AG09309 (cell line): Measurements from ENCODE around the gene ATP1A2.
A peak's percentile ranks its signal among the peaks of the same experiment; 100 is the strongest.

ENCODE experiments used
- DNase-seq: peaks from one replicate; pipeline ENCODE4 v3.0.0-alpha.2; 2010; ENCODE audit warnings: low read depth
- H3K4me3 ChIP-seq: 2 replicates; pipeline ENCODE4 v1.5.1; 2011; ENCODE audit warnings: mild to moderate bottlenecking, low read depth, low read length, moderate library complexity; ENCODE audit not compliant: control insufficient read depth
- TF ChIP-seq, protein P1 (sequence below): IDR thresholded peaks from 2 replicates; pipeline ENCODE4 v1.5.1; 2011; ENCODE audit warnings: mild to moderate bottlenecking, low read depth, low read length, inconsistent platforms; ENCODE audit not compliant: insufficient read depth, control insufficient read depth; ENCODE audit errors: missing control alignments

ATP1A2 gene

DNA sequence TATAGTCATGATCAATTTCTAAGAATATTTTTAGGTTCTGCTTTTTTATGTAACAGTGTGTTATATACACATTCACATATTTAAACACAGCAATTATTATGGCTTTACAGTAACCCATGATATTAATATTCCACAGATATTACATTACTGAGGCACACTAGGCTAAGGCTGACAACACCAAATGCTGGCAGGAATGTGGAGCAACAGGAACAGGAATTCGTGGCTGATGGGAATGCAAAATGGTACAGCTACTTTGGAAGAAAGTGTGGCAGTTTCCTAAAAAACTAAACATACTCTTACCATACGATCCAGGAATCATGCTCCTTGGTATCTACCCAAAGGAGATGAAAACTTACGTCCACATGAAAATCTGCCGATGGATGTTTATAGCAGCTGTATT is 36.1 kb upstream of the ATP1A2 start:
- H3K4me3 ChIP-seq, result no peak overlapping the region
- TF ChIP-seq, protein P1, sequence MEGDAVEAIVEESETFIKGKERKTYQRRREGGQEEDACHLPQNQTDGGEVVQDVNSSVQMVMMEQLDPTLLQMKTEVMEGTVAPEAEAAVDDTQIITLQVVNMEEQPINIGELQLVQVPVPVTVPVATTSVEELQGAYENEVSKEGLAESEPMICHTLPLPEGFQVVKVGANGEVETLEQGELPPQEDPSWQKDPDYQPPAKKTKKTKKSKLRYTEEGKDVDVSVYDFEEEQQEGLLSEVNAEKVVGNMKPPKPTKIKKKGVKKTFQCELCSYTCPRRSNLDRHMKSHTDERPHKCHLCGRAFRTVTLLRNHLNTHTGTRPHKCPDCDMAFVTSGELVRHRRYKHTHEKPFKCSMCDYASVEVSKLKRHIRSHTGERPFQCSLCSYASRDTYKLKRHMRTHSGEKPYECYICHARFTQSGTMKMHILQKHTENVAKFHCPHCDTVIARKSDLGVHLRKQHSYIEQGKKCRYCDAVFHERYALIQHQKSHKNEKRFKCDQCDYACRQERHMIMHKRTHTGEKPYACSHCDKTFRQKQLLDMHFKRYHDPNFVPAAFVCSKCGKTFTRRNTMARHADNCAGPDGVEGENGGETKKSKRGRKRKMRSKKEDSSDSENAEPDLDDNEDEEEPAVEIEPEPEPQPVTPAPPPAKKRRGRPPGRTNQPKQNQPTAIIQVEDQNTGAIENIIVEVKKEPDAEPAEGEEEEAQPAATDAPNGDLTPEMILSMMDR, result no peak
- DNase-seq, result no peak

DNA sequence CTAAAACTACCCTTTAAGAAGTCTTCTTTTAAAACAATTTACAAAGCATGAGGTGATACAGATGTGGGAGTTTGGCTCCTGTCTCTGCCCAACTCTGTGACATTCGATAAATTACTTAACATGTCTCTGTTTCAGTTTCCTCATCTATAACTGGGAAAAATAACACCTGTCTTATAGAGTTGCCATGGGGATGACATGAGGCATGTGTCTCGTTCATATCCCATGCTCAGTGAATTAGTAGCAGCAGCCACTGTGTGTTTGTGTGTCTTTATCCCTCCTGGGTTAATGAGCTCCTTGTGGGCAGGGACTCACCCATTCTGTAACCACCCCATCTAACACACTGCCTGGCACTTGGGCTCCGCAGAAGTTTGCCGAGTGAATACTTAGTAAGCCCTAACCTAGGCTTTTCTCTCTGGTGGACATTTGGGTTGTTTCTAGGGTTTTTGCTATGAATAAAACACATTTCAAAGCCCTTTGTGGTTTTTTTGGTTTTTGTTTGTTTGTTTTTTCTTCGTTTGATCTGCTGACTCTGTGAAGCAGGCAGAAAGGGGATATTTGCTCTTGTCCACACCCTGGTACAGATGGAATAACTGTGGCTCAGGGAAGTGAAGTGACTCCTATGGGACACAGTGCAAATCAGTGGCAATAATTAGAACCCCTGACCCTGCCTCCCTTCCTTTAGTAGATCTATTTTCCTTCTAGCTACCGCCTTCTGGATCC is 35.0 kb upstream of the ATP1A2 start:
- no peak for DNase-seq
- H3K4me3 ChIP-seq, result no peak overlapping the region
- TF ChIP-seq, protein P1, result no peak

DNA sequence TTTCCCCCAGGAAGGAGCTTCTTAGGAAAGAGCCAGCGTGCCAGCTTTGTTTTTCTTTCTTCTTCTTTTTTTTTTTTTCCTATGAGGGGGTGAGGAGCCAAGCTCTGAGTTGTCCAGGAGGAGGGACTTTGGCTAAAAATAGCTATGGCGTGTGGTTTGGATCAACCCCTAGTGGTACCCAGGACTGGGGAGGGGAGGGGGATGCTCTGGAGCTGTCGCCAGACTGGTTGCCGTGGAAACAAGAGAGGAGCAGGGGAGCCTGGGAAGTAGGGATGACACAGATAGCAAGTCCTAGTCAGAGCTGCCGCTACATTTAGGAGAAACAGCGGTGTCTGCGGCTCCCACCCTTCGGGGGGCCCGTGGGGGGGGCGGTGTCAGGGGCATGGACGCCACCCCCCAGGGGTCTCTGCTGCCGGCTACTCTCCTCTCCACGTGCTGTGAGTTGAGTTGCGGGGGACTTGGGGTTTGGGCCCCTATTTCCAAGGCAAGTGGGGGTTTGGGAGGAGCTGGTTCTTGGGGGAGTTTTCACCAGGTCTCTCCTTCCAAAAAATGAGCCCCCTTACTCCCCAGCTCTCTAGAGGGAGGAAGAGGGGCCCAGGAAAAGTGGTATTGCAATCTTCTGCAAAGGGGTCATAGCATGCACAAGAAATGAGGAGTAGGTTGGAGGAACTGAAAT is 34.2 kb upstream of the ATP1A2 start, which contains the start of gene KCNJ9:
Gene KCNJ9 (plus strand): TSS at position 278 of the 676 bp plus-strand sequence. CDS start 2,493 bp downstream, outside the sequence.
- TF ChIP-seq, protein P1, result no peak
- DNase-seq, result no peak

DNA sequence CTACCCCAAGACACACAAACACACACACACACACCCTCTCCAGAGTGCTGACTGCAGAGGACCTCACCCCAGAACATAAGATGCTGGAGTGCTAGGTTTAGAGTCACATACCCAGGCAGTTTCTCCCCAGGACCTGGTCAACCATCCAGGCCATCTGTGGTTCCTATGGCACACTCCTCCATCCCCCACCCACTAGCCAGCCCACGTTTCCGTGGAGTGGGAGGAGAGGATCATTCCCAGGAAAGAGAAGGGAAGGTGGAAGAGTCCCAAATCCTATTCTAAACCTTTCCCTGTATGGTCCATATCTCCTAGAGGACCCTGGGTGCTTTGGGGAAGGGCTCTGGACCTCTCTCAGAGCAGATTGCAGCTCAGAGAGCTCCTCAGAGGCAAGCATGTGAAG is 33.1 kb upstream of the ATP1A2 start:
- no peak for DNase-seq
- TF ChIP-seq, protein P1, result no peak
- H3K4me3 ChIP-seq, result no peak overlapping the region

More for the DNA sequence above, 34.2 kb upstream of the ATP1A2 start, which contains the start of gene KCNJ9:
- H3K4me3 ChIP-seq, result no peak within 1 kb of the TSS

DNA sequence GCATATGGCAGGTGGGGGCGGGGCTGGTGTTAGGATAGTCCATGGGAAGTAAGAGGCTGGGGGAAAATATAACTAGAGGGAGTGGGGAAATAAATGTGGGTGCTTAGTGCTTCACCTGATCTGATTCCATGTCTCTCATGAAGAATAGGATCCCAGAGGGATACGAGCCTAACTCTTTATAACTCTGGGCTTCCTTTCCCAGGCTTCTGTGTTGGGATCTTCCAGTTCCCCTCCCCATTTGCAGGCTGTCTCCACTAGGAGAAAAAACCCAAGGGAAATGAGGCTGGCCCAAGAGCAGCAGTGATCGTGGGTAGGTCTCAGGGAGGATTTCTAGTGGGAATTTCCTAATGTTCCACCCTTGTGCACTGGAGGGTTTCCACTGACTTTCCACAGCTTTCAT is 32.6 kb upstream of the ATP1A2 start:
- DNase-seq, result no peak
- H3K4me3 ChIP-seq, result no peak overlapping the region
- TF ChIP-seq, protein P1, result no peak

DNA sequence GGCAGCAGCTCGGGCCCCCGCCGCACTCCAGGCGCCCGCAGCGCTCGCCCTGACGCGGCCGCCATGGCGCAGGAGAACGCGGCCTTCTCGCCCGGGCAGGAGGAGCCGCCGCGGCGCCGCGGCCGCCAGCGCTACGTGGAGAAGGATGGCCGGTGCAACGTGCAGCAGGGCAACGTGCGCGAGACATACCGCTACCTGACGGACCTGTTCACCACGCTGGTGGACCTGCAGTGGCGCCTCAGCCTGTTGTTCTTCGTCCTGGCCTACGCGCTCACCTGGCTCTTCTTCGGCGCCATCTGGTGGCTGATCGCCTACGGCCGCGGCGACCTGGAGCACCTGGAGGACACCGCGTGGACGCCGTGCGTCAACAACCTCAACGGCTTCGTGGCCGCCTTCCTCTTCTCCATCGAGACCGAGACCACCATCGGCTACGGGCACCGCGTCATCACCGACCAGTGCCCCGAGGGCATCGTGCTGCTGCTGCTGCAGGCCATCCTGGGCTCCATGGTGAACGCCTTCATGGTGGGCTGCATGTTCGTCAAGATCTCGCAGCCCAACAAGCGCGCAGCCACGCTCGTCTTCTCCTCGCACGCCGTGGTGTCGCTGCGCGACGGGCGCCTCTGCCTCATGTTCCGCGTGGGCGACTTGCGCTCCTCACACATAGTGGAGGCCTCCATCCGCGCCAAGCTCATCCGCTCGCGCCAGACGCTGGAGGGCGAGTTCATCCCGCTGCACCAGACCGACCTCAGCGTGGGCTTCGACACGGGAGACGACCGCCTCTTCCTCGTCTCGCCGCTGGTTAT is 31.4 kb upstream of the ATP1A2 start:
- TF ChIP-seq, protein P1, result peak; percentile 57
- DNase-seq, result no peak
- no peak overlapping the region for H3K4me3 ChIP-seq
